ENCODE measurements around the gene LYZL4.

LYZL4 gene

GRCh38 chr3:42387802-42388651, 22.4 kb downstream of the LYZL4 start:
- no peak for DNase-seq (ENCODE audit: low spot score)
- no peak for TF ChIP-seq CTCF (IDR thresholded peaks at IDR 0.05; ENCODE audit: extremely low read depth, missing control alignments)

DNA sequence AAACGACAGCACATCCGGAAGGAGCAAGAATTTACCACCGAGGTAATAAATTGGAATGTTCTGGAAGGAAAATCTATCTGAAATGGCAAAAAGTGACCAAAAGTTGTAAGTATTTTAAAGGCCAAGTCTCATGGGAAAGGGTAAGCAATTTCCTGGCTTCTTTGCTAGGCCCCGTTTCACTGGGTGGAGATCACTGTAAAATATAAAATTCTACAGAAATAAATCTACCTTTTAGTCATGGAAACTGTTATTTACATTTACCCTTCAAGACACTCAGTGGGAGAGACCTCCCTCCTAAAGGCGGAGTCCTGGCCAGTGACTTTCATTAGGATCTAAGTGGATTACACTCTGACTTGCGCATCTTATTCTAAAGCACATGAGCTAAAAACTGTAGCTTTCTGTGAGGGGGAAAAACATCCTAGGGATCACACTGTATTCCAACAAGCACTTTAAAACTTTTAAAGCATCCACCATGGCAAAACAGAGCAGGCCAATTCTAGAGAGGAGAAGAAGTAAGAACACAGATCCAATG, 28.8 kb downstream of the LYZL4 start:
- no peak for TF ChIP-seq CTCF (IDR thresholded peaks at IDR 0.05; ENCODE audit: extremely low read depth, missing control alignments)

DNA sequence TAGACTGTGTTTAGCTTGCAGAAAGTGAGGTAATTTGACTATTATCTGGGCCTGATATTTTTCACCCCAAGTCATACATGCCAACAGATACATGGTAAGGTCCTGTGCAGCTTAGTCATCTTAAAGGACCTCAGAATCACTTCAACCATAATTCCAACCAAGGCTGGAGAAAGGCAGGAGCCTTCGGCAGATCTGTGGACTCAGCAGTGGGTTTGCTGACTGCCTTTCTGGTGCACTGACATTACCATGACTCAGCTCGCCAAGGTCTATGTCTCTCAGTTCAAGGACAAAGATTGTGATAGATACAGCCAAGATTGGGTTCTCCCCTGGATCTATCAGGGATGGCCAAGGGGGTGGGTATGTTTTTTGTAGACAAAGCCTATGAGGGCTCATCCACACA, 32.7 kb downstream of the LYZL4 start:
- DNase-seq (ENCODE audit: low spot score): no peak
- no peak for TF ChIP-seq CTCF (IDR thresholded peaks at IDR 0.05; ENCODE audit: extremely low read depth, missing control alignments)

More for the DNA sequence above, 28.8 kb downstream of the LYZL4 start:
- DNase-seq (ENCODE audit: low spot score): no peak

GRCh38 chr3:42376344-42376798, 34.0 kb downstream of the LYZL4 start:
- no peak for DNase-seq (ENCODE audit: low spot score)
- no peak for TF ChIP-seq CTCF (IDR thresholded peaks at IDR 0.05; ENCODE audit: extremely low read depth, missing control alignments)

DNA sequence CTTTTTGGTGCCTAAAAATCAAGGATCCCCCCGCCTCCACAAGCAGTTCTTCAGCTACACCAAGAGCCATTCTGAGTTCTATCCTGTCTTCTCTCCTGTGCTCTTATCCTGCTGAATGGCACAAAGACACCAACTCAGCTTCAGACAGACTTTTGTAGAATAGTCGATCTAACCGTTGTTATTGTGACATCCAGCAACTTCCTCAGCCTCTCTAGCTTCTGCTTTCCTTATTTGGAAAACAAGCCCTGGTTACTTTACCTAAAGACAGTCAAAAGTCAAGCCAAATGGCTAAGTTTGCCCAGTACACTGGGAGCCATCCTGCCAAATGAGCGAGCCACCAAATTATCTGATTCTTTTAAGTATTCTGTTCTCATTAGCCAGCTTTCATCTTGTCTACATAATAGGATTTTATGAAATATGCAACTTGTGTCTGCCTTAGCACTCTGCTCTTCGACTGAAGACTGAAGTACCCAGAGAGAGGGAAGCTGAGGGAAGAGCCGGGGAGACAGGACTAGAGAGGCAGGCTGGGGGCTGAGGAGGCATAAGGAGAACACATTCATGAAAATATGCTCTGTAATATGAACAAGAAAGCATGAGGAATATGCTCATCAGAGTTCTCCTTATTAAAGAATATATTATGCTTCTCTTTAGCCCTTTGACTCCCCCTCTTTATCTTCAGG, 35.1 kb downstream of the LYZL4 start:
- no peak for DNase-seq (ENCODE audit: low spot score)
- TF ChIP-seq CTCF (IDR thresholded peaks at IDR 0.05; ENCODE audit: extremely low read depth, missing control alignments): no peak

- no peak for DNase-seq (ENCODE audit: low spot score)
- no peak for TF ChIP-seq CTCF (IDR thresholded peaks at IDR 0.05; ENCODE audit: extremely low read depth, missing control alignments)
Observed at GRCh38 chr3:42371776-42372175, 38.6 kb downstream of the LYZL4 start.

- TF ChIP-seq CTCF (IDR thresholded peaks at IDR 0.05; ENCODE audit: extremely low read depth, missing control alignments): no peak
- no peak for DNase-seq (ENCODE audit: low spot score)
Observed at GRCh38 chr3:42369832-42370231, 40.6 kb downstream of the LYZL4 start.
